GM19397 (cell line): Measurements from ENCODE around the gene HDHD3.
A peak's percentile ranks its signal among the peaks of the same experiment; 100 is the strongest.
"Not testable (repeated sequence)": the region's sequence is repeated elsewhere in the genome, so short reads cannot be mapped to it uniquely, and the experiment has no call there.

Experiments used
- ATAC-seq: cut with Tn5 transposase; IDR thresholded peaks from one replicate; pipeline ENCODE4 v1.9.1; 2021; ENCODE audit warnings: mild to moderate bottlenecking, moderate library complexity; ENCODE audit not compliant: unreplicated experiment

The HDHD3 gene

GRCh38 chr9:113368348-113368981, 8.3 kb downstream of the HDHD3 start:
- no peak for ATAC-seq

GRCh38 chr9:113365652-113366051, 11.1 kb downstream of the HDHD3 start:
- ATAC-seq, result not testable (repeated sequence)

- ATAC-seq, result no peak
Observed at GRCh38 chr9:113364951-113365350, 11.8 kb downstream of the HDHD3 start.

GRCh38 chr9:113363336-113363735, 13.4 kb downstream of the HDHD3 start:
- no peak for ATAC-seq

- ATAC-seq, result no peak
Observed at GRCh38 chr9:113361304-113362018, 15.3 kb downstream of the HDHD3 start.

- ATAC-seq, result no peak
Observed at GRCh38 chr9:113360242-113360842, 16.4 kb downstream of the HDHD3 start.

- ATAC-seq, result no peak
Observed at GRCh38 chr9:113359385-113359784, 17.4 kb downstream of the HDHD3 start.

- ATAC-seq, result no peak
Observed at GRCh38 chr9:113356686-113357292, 20.0 kb downstream of the HDHD3 start.

- no peak for ATAC-seq
Observed at GRCh38 chr9:113355040-113355596, 21.7 kb downstream of the HDHD3 start.

- ATAC-seq, result no peak
Observed at GRCh38 chr9:113352411-113352810, 24.4 kb downstream of the HDHD3 start.

- ATAC-seq, result no peak
Observed at GRCh38 chr9:113352006-113352405, 24.8 kb downstream of the HDHD3 start.

- ATAC-seq, result no peak
Observed at GRCh38 chr9:113350937-113351336, 25.8 kb downstream of the HDHD3 start.

GRCh38 chr9:113350107-113350661, 26.6 kb downstream of the HDHD3 start:
- no peak for ATAC-seq

- ATAC-seq, result peak; percentile 48
Observed at GRCh38 chr9:113349445-113350094, 27.2 kb downstream of the HDHD3 start, which contains the start of gene BSPRY. Gene BSPRY (plus strand): TSS chr9:113349541. CDS start chr9:113349580, 39 bp downstream.

- no peak for ATAC-seq
Observed at GRCh38 chr9:113349066-113349444, 27.7 kb downstream of the HDHD3 start.

- no peak for ATAC-seq
Observed at GRCh38 chr9:113348437-113348836, 28.3 kb downstream of the HDHD3 start.

- no peak for ATAC-seq
Observed at GRCh38 chr9:113345671-113346070, 31.1 kb downstream of the HDHD3 start.

- ATAC-seq, result no peak
Observed at GRCh38 chr9:113345190-113345589, 31.6 kb downstream of the HDHD3 start.

- no peak for ATAC-seq
Observed at GRCh38 chr9:113343732-113344231, 33.0 kb downstream of the HDHD3 start.

GRCh38 chr9:113341712-113342410, 34.9 kb downstream of the HDHD3 start:
- no peak for ATAC-seq
